Mammary epithelial cell (primary cell): Measurements from ENCODE around the gene AFAP1.

Experiments used
- CTCF ChIP-seq, 2 donors: IDR thresholded peaks in 1 of 2; conservative IDR thresholded peaks in 1 of 2; 2 replicates each; pipeline ENCODE4 v1.5.1; 2011 to 2012; ENCODE audit warnings: inconsistent platforms in 2 of 2, low read length in 2 of 2, mild to moderate bottlenecking in 2 of 2, control low read depth in 1 of 2, low read depth in 1 of 2; ENCODE audit not compliant: insufficient read depth in 1 of 2; ENCODE audit errors: extremely low read depth in 1 of 2
- EZH2 ChIP-seq: IDR thresholded peaks from 2 replicates; pipeline ENCODE4 v1.6.1; 2012; ENCODE audit warnings: low read length, inconsistent platforms, borderline replicate concordance

DNA sequence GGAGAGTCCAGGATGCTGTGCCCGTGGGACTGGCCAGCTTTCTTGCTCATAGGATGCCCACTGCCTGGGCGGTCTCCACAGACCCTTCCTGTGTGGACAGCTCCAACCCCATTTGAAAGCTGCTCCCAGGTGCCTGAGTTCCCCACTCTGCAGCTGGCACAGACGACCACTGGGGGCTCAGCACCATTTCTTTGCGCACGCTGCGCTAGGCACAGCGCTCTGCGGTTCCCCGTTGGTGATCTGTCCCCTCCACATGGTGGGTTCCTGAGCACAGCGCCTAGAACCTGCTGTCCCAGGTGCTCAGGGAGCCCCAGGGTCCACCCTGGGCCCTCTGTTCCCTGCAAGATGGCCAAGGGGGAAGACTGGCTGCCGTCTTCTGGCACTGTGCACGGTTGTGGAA is 45.4 kb upstream of the AFAP1 start:
- TF ChIP-seq CTCF (conservative IDR thresholded peaks at IDR 0.05 in 1 of 2, IDR thresholded peaks at IDR 0.05 in 1 of 2; ENCODE audit: extremely low read depth in 1 of 2, insufficient read depth in 1 of 2, low read depth in 1 of 2, low read length in 2 of 2), result no peak
- no peak for TF ChIP-seq EZH2
